K562 (cell line): ENCODE measurements around the gene TMEM266. TPM values are rescaled to one million over a fixed set of nuclear protein-coding genes. Genes with fewer than 3 reads are reported as not detected.

Source experiments
- ATAC-seq: fragments of 200-7000 bp; cut with Tn5 transposase; 3 replicates; pipeline ENCODE4 v1.9.1; 2020; ENCODE audit warnings: moderate library complexity
- BruUV-seq: library from RNA; stranded (reverse); fragments of 400-500 nt; replicated peaks from 2 replicates; lab custom pipeline; 2021; lab: Mats Ljungman, UMichigan
- CTCF ChIA-PET: fragments of 300-600 bp; formaldehyde crosslinking; extraction: SDS; loops from one replicate; lab custom pipeline; 2021; ENCODE audit warnings: low intra/inter-chr PET ratio; lab: Yijun Ruan, JAX
- POLR2A ChIA-PET: fragments of 300-600, 350-650 bp; sonication (Branson Sonifier 250); formaldehyde crosslinking; extraction: SDS; loops from one replicate; lab custom pipeline; 2021; ENCODE audit warnings: antibody characterized with exemption, inconsistent platforms; lab: Yijun Ruan, JAX
- DNase-seq, 4 experiments: peaks; one replicate each; pipeline versions ENCODE4 v3.0.0 to v3.0.0-alpha.2; 2011 to 2018; ENCODE audit warnings: low spot score in 3 of 4, mixed read lengths in 3 of 4; ENCODE audit errors: extremely low read depth in 1 of 4
- FAIRE-seq: peaks from 2 replicates; lab custom pipeline; 2011; peaks lifted over from hg19 to GRCh38; lab: Jason Lieb, UNC
- H2AFZ ChIP-seq: 2 replicates; pipeline ENCODE4 v1.6.0; 2011; ENCODE audit warnings: low read depth, low read length, control low read depth, inconsistent platforms
- H3K27ac ChIP-seq: fragments of 200-600 bp; 3 replicates; pipeline ENCODE4 v1.8.0; 2011; ENCODE audit warnings: low read depth, mild to moderate bottlenecking, control low read depth, inconsistent platforms, low read length, moderate library complexity, mixed read lengths; ENCODE audit errors: extremely low read depth
- H3K27me3 ChIP-seq, 2 experiments: fragments of 300-600 bp in 1 of 2; 2 replicates in 1 of 2; 3 replicates in 1 of 2; pipeline versions ENCODE4 v1.6.0 to v1.8.0; 2011; ENCODE audit warnings: inconsistent platforms in 2 of 2, low read length in 2 of 2, mild to moderate bottlenecking in 1 of 2, mixed read lengths in 1 of 2, moderate library complexity in 1 of 2; ENCODE audit not compliant: control insufficient read depth in 2 of 2, insufficient read depth in 2 of 2
- H3K36me3 ChIP-seq: fragments of 300-600 bp; 3 replicates; pipeline ENCODE4 v1.8.0; 2011; ENCODE audit warnings: mild to moderate bottlenecking, low read length, inconsistent platforms; ENCODE audit not compliant: control insufficient read depth, insufficient read depth
- H3K4me1 ChIP-seq, 2 experiments: fragments of 200-600 bp in 1 of 2; replicated peaks in 1 of 2; 2 replicates in 1 of 2; 3 replicates in 1 of 2; pipeline versions ENCODE4 v1.5.1 to v1.8.0; 2011; ENCODE audit warnings: inconsistent platforms in 2 of 2, low read length in 2 of 2, mild to moderate bottlenecking in 1 of 2, mixed read lengths in 1 of 2, moderate library complexity in 1 of 2; ENCODE audit not compliant: control insufficient read depth in 2 of 2, insufficient read depth in 2 of 2
- H3K4me2 ChIP-seq: 2 replicates; pipeline ENCODE4 v1.6.1; 2011; ENCODE audit warnings: low read length, control low read depth, inconsistent platforms, mixed read lengths; ENCODE audit not compliant: insufficient read depth
- H3K4me3 ChIP-seq: fragments of 200-600 bp; sonication (generic), shearing (Covaris generic); 2 replicates; pipeline ENCODE4 v1.5.1; 2016; ENCODE audit warnings: control low read depth, inconsistent platforms
- H3K79me2 ChIP-seq: fragments of 200-600 bp; 3 replicates; pipeline ENCODE4 v1.8.0; 2011; ENCODE audit warnings: low read length, inconsistent platforms; ENCODE audit not compliant: control insufficient read depth, insufficient read depth
- H3K9ac ChIP-seq, 2 experiments: 2 replicates each; pipeline versions ENCODE4 v1.6.0 to v1.6.1; 2011; ENCODE audit warnings: low read depth in 2 of 2, low read length in 2 of 2, control low read depth in 1 of 2, inconsistent platforms in 1 of 2, mild to moderate bottlenecking in 1 of 2, mixed read lengths in 1 of 2; ENCODE audit not compliant: insufficient read depth in 1 of 2
- H3K9me1 ChIP-seq: one replicate; pipeline ENCODE4 v1.6.0; 2011; ENCODE audit warnings: inconsistent platforms, mild to moderate bottlenecking, low read length, moderate library complexity; ENCODE audit not compliant: control insufficient read depth, insufficient read depth
- H3K9me3 ChIP-seq: replicated peaks from 2 replicates; pipeline ENCODE4 v1.5.1; 2011; ENCODE audit warnings: low read depth, low read length, inconsistent platforms; ENCODE audit not compliant: control insufficient read depth, insufficient read depth
- H4K20me1 ChIP-seq: replicated peaks from 2 replicates; pipeline ENCODE4 v1.6.1; 2011; ENCODE audit warnings: low read length, inconsistent platforms, mixed read lengths; ENCODE audit not compliant: control insufficient read depth, insufficient read depth
- E4F1 ChIP-seq: fragments of 250-450 bp; sonication (Bioruptor Pico); IDR thresholded peaks from 2 replicates; pipeline ENCODE4 v1.5.0; 2021; ENCODE audit warnings: mild to moderate bottlenecking, borderline replicate concordance
- ETV1 ChIP-seq: fragments of 450-650 bp; conservative IDR thresholded peaks from 2 replicates; pipeline ENCODE4 v1.6.1; 2016; ENCODE audit warnings: missing genetic modification characterization, control low read depth, low read depth, missing compliant biosample characterization
- EWSR1 ChIP-seq: fragments of 450-650 bp; IDR thresholded peaks from 2 replicates; pipeline ENCODE4 v1.6.1; 2018; ENCODE audit warnings: borderline replicate concordance, mild to moderate bottlenecking, low read depth, moderate library complexity; ENCODE audit not compliant: partially characterized antibody
- POLR2G ChIP-seq: fragments of 200-400 bp; formaldehyde crosslinking; IDR thresholded peaks from 2 replicates; pipeline ENCODE4 v1.6.1; 2017; ENCODE audit warnings: low read depth, mild to moderate bottlenecking, antibody characterized with exemption, low read length, moderate library complexity
- ZNF766 ChIP-seq: fragments of 200-800 bp; sonication (Bioruptor generic); conservative IDR thresholded peaks from 2 replicates; pipeline ENCODE4 v1.6.1; 2016; ENCODE audit warnings: missing genetic modification characterization, missing compliant biosample characterization
- WGBS: fragments of 100-300 bp; shearing (Covaris generic); methylation state at CpG from one replicate; pipeline ENCODE4 v1.1.6; 2016; ENCODE audit warnings: low coverage, mixed read lengths; ENCODE audit not compliant: insufficient coverage; ENCODE audit errors: missing lambda C conversion rate; 5-methylcytosine and 5-hydroxymethylcytosine counted together
- in situ Hi-C: fragments of 300-500 bp; cut with MboI; formaldehyde crosslinking; loops from 4 replicates; pipeline ENCODE4 v1.15.0; 2018; ENCODE audit warnings: inconsistent platforms, mixed read lengths
- intact Hi-C: fragments of 100-400 bp; cut with micrococcal nuclease; formaldehyde crosslinking; loops from 2 replicates; pipeline ENCODE4 v1.14.2; 2022
- polyA plus RNA-seq, 8 experiments: library from polyadenylated mRNA; depleted of rRNA in 4 of 8; stranded (reverse) in 5 of 8; unstranded in 3 of 8; fragments of >200 nt; fragmentation: Nextera tagmentation in 2 of 8; fragmentation: Illumina TruSeq in 1 of 8; extraction: Ambion mirVana in 2 of 8; extraction: Trizol in 1 of 8; gene quantifications; 2 replicates each; pipeline versions ENCODE4 v1.2.1 to v1.2.3, GENCODE V29; 2011 to 2014; ENCODE audit warnings: inconsistent platforms in 1 of 8, missing spikeins in 1 of 8
- total RNA-seq, 7 experiments: library from RNA; depleted of rRNA in 6 of 7; stranded (reverse); fragments of >200 nt in 6 of 7; fragmentation: Illumina TruSeq in 2 of 7; extraction: Trizol in 2 of 7; gene quantifications; 2 replicates each; pipeline versions ENCODE4 v1.2.1 to v1.2.3, GENCODE V29; 2011 to 2021; ENCODE audit warnings: low replicate concordance in 1 of 7
- TF ChIP-seq, protein P1 (sequence below): sonication (generic); formaldehyde crosslinking; IDR thresholded peaks from 2 replicates; pipeline ENCODE4 v1.8.1; 2022; ENCODE audit warnings: missing genetic modification reagents

Gene TMEM266
- total and polyA plus RNA-seq, 9 of the 15 experiments (the other 6 are each of a cell fraction or from before 2014, with no cell fraction given), result not detected

DNA sequence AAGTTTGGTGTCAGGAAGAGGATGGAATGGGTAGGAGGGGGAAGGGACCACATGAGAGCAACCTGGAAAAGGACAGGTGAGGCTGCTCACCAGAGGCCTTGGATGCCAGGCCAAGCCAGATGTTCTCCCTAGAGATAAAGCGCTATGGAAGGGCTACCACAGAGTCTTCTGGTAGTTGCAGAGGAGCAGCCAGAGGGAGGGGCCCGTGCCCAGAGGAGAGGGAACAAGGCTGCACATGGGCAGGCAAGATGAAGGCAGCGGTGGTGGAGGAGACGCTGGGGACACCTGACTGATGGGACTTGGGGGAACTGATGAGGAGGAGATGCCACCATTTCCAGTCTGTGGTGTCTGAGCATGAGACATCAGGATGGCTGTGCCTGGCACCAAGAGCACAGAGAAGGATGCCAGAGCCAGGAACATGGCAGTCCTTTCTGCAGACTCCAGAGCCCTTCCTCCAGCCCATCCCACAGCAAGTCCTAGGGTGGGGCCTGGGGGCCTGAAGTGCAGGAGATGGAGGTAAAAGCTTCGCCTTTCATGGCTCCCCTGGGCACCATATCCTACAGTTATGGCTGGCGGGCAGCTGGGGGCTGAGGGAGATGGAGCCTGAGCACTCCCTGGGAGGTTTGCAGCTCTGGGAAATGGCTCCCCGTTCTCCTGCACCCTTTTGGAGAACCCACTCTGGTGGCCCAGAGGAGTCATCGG, 148.4 kb downstream of the TMEM266 start:
- 95% methylated on average over 8 of the region's 8 CpGs for WGBS
- no TSS peak for BruUV-seq
- Histone ChIP-seq H4K20me1 (no peaks in the 10 kb centered on the region; the same call in 1 of the 2 replicates), H3K36me3 (peaks cover 56% of the 10 kb centered on the region; the same call in 2 of the 3 replicates), H3K79me2 (no peaks in the 10 kb centered on the region), H3K27me3 (no peaks in the 10 kb centered on the region), H3K9me3 (no peaks in the 10 kb centered on the region), H3K4me1 (peaks cover 0 to 4% of the 10 kb centered on the region in 2 experiments; a peak in 1 of 5 replicates), H3K9me1 (peaks cover 4% of the 10 kb centered on the region), H2AFZ (no peak overlapping the region), H3K9ac (no peak overlapping the region; a peak in 1 of 4 replicates), H3K4me2 (no peak overlapping the region), H3K4me3 (no peak overlapping the region), H3K27ac (no peak overlapping the region)
- in situ Hi-C loops (no loop called here), intact Hi-C loops (no loop called here)
- no peak for FAIRE-seq
- peak; percentile 16; the same call in 1 of the 2 replicates for TF ChIP-seq POLR2G
- TF ChIP-seq ETV1 (tag), result no peak
- no peak for ATAC-seq
- ChIA-PET CTCF (no interaction called here), POLR2A (interaction anchor here (0.6 to 1.0 kb wide), 3 partner anchors 15 to 319 kb away, joined by 3 to 5 read pairs (median 3); no protein-coding TSS in a partner anchor)
- no peak for DNase-seq

DNA sequence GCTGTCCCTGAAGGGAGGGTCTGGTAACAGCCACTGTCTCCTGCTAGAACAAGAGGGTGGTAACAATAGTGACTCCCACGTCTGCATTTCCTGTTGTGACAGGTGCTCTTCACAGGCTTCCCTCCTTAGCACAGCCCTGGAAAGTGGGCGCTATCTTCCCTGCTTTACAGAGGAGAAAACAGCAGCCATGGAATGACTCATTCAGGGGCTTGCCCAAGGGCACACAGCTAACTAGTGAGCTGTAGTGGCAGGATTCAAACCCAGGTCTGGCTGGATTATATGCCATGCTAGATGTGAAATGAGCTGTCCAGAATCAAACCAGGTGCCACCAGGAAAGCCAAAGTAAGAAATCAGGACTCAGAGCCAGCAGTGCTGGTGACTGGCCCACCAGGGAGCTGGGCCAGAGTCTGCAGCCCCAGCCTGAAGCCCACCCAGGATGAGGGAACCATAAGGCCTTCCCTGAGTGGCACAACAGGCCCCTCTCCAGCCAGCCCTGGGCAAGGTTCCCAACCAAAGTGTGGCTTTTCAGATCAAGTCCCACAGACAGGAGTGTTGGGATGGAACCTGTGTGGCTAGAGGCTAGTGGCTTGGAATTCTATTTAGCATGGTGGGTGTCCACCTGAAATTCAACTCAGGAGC, 149.1 kb downstream of the TMEM266 start:
- Histone ChIP-seq H3K9me1 (peaks cover 4% of the 10 kb centered on the region), H3K4me2 (no peak overlapping the region), H3K4me3 (no peak overlapping the region), H3K9me3 (no peaks in the 10 kb centered on the region), H3K9ac (no peak overlapping the region), H3K4me1 (peaks cover 0 to 2% of the 10 kb centered on the region in 2 experiments; a peak in 1 of 5 replicates), H3K79me2 (no peaks in the 10 kb centered on the region), H4K20me1 (no peaks in the 10 kb centered on the region), H3K27ac (no peak overlapping the region), H3K27me3 (no peaks in the 10 kb centered on the region), H2AFZ (no peak overlapping the region), H3K36me3 (peaks cover 63% of the 10 kb centered on the region; the same call in 2 of the 3 replicates)
- no TSS peak for BruUV-seq
- FAIRE-seq (no peak), DNase-seq (no peak), ATAC-seq (no peak)
- ChIA-PET POLR2A (interaction anchor here (0.6 to 1.3 kb wide), 5 partner anchors 12 to 1391 kb away, joined by 3 read pairs; no protein-coding TSS in a partner anchor), CTCF (no interaction called here)
- in situ Hi-C loops, result no loop called here
- 67% methylated on average over 2 of the region's 2 CpGs for WGBS
- intact Hi-C loops, result no loop called here
- TF ChIP-seq, protein P1, sequence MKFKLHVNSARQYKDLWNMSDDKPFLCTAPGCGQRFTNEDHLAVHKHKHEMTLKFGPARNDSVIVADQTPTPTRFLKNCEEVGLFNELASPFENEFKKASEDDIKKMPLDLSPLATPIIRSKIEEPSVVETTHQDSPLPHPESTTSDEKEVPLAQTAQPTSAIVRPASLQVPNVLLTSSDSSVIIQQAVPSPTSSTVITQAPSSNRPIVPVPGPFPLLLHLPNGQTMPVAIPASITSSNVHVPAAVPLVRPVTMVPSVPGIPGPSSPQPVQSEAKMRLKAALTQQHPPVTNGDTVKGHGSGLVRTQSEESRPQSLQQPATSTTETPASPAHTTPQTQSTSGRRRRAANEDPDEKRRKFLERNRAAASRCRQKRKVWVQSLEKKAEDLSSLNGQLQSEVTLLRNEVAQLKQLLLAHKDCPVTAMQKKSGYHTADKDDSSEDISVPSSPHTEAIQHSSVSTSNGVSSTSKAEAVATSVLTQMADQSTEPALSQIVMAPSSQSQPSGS (CRISPR knock-in tag), result no peak
- TF ChIP-seq E4F1 (no peak), ZNF766 (CRISPR knock-in tag) (no peak), EWSR1 (no peak)
